Measurements from ENCODE around the gene TPSG1. TPM values are rescaled to one million over a fixed set of nuclear protein-coding genes. Genes with fewer than 3 reads are reported as not detected.
"Not testable (repeated sequence)": the region's sequence is repeated elsewhere in the genome, so short reads cannot be mapped to it uniquely, and the experiment has no call there.

Gene TPSG1
- total RNA-seq, 1 experiment from 2014 or later: not detected

GRCh38 chr16:1201444-1201843 lies 23.6 kb downstream of the TPSG1 start:
- DNase-seq (ENCODE audit: low spot score): no peak
- H3K27me3 Mint-ChIP-seq (ENCODE audit: low read depth): no peaks in the 10 kb centered on the region
- ChIA-PET CTCF (interaction anchor here (1.3 kb wide), 1 partner anchor 98 kb away, joined by 3 read pairs; no protein-coding TSS in a partner anchor), POLR2A (no interaction called here)
- no peak for TF ChIP-seq ARID4B (CRISPR knock-in tag; IDR thresholded peaks at IDR 0.05; ENCODE audit: borderline replicate concordance)
- no peak for TF ChIP-seq TP53 (CRISPR knock-in tag; IDR thresholded peaks at IDR 0.05)
- TF ChIP-seq MAX (CRISPR knock-in tag; IDR thresholded peaks at IDR 0.05): no peak
- H3K4me1 Mint-ChIP-seq: no peaks in the 10 kb centered on the region
- peak overlapping the region; percentile 36; the same call in 1 of the 2 replicates for H3K27ac Mint-ChIP-seq
- peaks cover 9% of the 10 kb centered on the region; the same call in 1 of the 2 replicates for H3K36me3 Mint-ChIP-seq
- H3K9me3 Mint-ChIP-seq: no peaks in the 10 kb centered on the region
- H3K4me3 Mint-ChIP-seq: no peak overlapping the region
- ATAC-seq: no peak

GRCh38 chr16:1200014-1200627 lies 24.9 kb downstream of the TPSG1 start:
- H3K36me3 Mint-ChIP-seq: peaks cover 6% of the 10 kb centered on the region; the same call in 1 of the 2 replicates
- ChIA-PET CTCF (interaction anchor here (0.6 kb wide), 1 partner anchor 16 kb away, joined by 3 read pairs; no protein-coding TSS in a partner anchor), POLR2A (no interaction called here)
- no peak overlapping the region for H3K4me3 Mint-ChIP-seq
- H3K27ac Mint-ChIP-seq: peak overlapping the region; percentile 66
- no peaks in the 10 kb centered on the region for H3K9me3 Mint-ChIP-seq
- DNase-seq (ENCODE audit: low spot score) (no peak), ATAC-seq (no peak)
- no peak for TF ChIP-seq NR1H2 (CRISPR knock-in tag; IDR thresholded peaks at IDR 0.05)
- TF ChIP-seq MXD4 (CRISPR knock-in tag; IDR thresholded peaks at IDR 0.05; ENCODE audit: borderline replicate concordance): no peak
- TF ChIP-seq FOXP4 (CRISPR knock-in tag; IDR thresholded peaks at IDR 0.05): no peak
- H3K4me1 Mint-ChIP-seq: no peaks in the 10 kb centered on the region
- H3K27me3 Mint-ChIP-seq (ENCODE audit: low read depth): no peaks in the 10 kb centered on the region

GRCh38 chr16:1199347-1200013 lies 25.6 kb downstream of the TPSG1 start:
- POLR2A ChIA-PET: no interaction called here
- CTCF ChIA-PET: no interaction called here
- Mint-ChIP-seq H3K27ac (peak overlapping the region; percentile 66), H3K36me3 (peaks cover 6% of the 10 kb centered on the region; the same call in 1 of the 2 replicates), H3K4me3 (no peak overlapping the region), H3K9me3 (no peaks in the 10 kb centered on the region), H3K27me3 (ENCODE audit: low read depth) (no peaks in the 10 kb centered on the region), H3K4me1 (no peaks in the 10 kb centered on the region)
- peak; percentile 33 for DNase-seq (ENCODE audit: low spot score)
- no peak for ATAC-seq
- TF ChIP-seq GTF2I (CRISPR knock-in tag; conservative IDR thresholded peaks at IDR 0.05) (no peak), TEAD1 (CRISPR knock-in tag; IDR thresholded peaks at IDR 0.05) (no peak), ZSCAN18 (CRISPR knock-in tag; IDR thresholded peaks at IDR 0.05) (no peak), E2F5 (CRISPR knock-in tag; IDR thresholded peaks at IDR 0.05) (no peak), HMGA2 (CRISPR knock-in tag; IDR thresholded peaks at IDR 0.05) (no peak)

GRCh38 chr16:1198671-1199346 lies 26.3 kb downstream of the TPSG1 start:
- CTCF ChIA-PET; ATAC-seq; H3K36me3 Mint-ChIP-seq; H3K27ac Mint-ChIP-seq; H3K9me3 Mint-ChIP-seq; H3K27me3 Mint-ChIP-seq (ENCODE audit: low read depth); H3K4me3 Mint-ChIP-seq; POLR2A ChIA-PET; DNase-seq (ENCODE audit: low spot score); H3K4me1 Mint-ChIP-seq: not testable (repeated sequence)
